Stimulated activated CD8-positive, alpha-beta memory T cell treated with anti-CD3 and anti-CD28 coated beads, Interleukin-15, amount 100 ng/mL, for 48 hours (primary cell): Measurements from ENCODE around the gene OR51F1.
"Not testable (repeated sequence)": the region's sequence is repeated elsewhere in the genome, so short reads cannot be mapped to it uniquely, and the experiment has no call there.

Source experiments
- DNase-seq, 2 donors: peaks; one replicate each; pipeline ENCODE4 v3.0.0-alpha.2; 2020; ENCODE audit warnings: low read depth in 2 of 2

OR51F1 gene

GRCh38 chr11:4769838-4770237 is at the start of gene OR51F1:
TSS of gene OR51F1 (minus strand) at chr11:4769938. CDS start at chr11:4769938, 0 bp downstream.
- DNase-seq: no peak

GRCh38 chr11:4809246-4809645 is 39.5 kb upstream of the OR51F1 start:
- DNase-seq: no peak

GRCh38 chr11:4808476-4808875 is 38.7 kb upstream of the OR51F1 start:
- DNase-seq: no peak

GRCh38 chr11:4804280-4804679 is 34.5 kb upstream of the OR51F1 start, which contains the start of gene OR52R1:
TSS of gene OR52R1 (minus strand) at chr11:4804380. CDS start at chr11:4804380, 0 bp downstream.
- no peak for DNase-seq

- not testable (repeated sequence) for DNase-seq
These were observed 31.6 kb upstream of the OR51F1 start for GRCh38 chr11:4801316-4801715.

- DNase-seq: no peak
These were observed 28.9 kb upstream of the OR51F1 start for GRCh38 chr11:4798427-4799183.

- no peak for DNase-seq
These were observed 27.5 kb upstream of the OR51F1 start for GRCh38 chr11:4797206-4797605.

- DNase-seq: no peak
These were observed 12.7 kb upstream of the OR51F1 start for GRCh38 chr11:4782454-4782853.

GRCh38 chr11:4768094-4768493 is 1.6 kb downstream of the OR51F1 start:
- no peak for DNase-seq

- DNase-seq: no peak
These were observed 3.2 kb downstream of the OR51F1 start for GRCh38 chr11:4766420-4767043.

GRCh38 chr11:4763096-4763495 is 6.6 kb downstream of the OR51F1 start:
- DNase-seq: no peak

- no peak for DNase-seq
These were observed 18.5 kb downstream of the OR51F1 start for GRCh38 chr11:4751201-4751600.

GRCh38 chr11:4748438-4748837 is 21.3 kb downstream of the OR51F1 start:
- DNase-seq: no peak

GRCh38 chr11:4740735-4741134 is 29.0 kb downstream of the OR51F1 start:
- no peak for DNase-seq

- no peak for DNase-seq
These were observed 42.6 kb downstream of the OR51F1 start for GRCh38 chr11:4727171-4727570.

- not testable (repeated sequence) for DNase-seq
These were observed 46.9 kb downstream of the OR51F1 start for GRCh38 chr11:4722616-4723534.
